IMR-90 (cell line): Measurements from ENCODE around the gene CCDC107. TPM values are rescaled to one million over a fixed set of nuclear protein-coding genes. Genes with fewer than 3 reads are reported as not detected.

Experiments used
- ATAC-seq: fragments of 200-7000 bp; cut with Tn5 transposase; 2 replicates; pipeline ENCODE4 v1.9.1; 2020; ENCODE audit warnings: low read depth, mild to moderate bottlenecking, moderate library complexity
- BruUV-seq: library from RNA; stranded (reverse); fragments of 400-500 nt; replicated peaks from 2 replicates; lab custom pipeline; 2021; lab: Mats Ljungman, UMichigan
- CTCF ChIA-PET: fragments of 300-600 bp; formaldehyde crosslinking; extraction: SDS; loops from one replicate; lab custom pipeline; 2021; ENCODE audit warnings: antibody characterized with exemption; lab: Yijun Ruan, JAX
- POLR2A ChIA-PET: fragments of 300-600 bp; sonication (Branson Sonifier 250); formaldehyde crosslinking; loops from one replicate; lab custom pipeline; 2022; ENCODE audit warnings: antibody characterized with exemption; ENCODE audit not compliant: unreplicated experiment; lab: Charles Lee
- DNase-seq: peaks from one replicate; pipeline ENCODE4 v3.0.0; 2013
- H2AFZ ChIP-seq: replicated peaks from 2 replicates; pipeline ENCODE3; 2013; ENCODE audit warnings: low read length, mild to moderate bottlenecking; ENCODE audit not compliant: poor library complexity
- H2AK5ac ChIP-seq: 2 replicates; pipeline ENCODE4 v1.6.1; 2013; ENCODE audit warnings: low read depth, low read length, inconsistent platforms
- H2AK9ac ChIP-seq: replicated peaks from 2 replicates; pipeline ENCODE3; 2013; ENCODE audit warnings: mild to moderate bottlenecking, low read depth, low read length, moderate library complexity; ENCODE audit not compliant: poor library complexity
- H2BK120ac ChIP-seq: 2 replicates; pipeline ENCODE4 v1.6.1; 2013; ENCODE audit warnings: low read depth, low read length, inconsistent platforms
- H2BK15ac ChIP-seq: 3 replicates; pipeline ENCODE4 v1.6.1; 2013; ENCODE audit warnings: low read depth, low read length, inconsistent platforms
- H2BK20ac ChIP-seq: 2 replicates; pipeline ENCODE4 v1.6.1; 2013; ENCODE audit warnings: low read depth, mild to moderate bottlenecking, inconsistent platforms, low read length, moderate library complexity
- H2BK5ac ChIP-seq: 2 replicates; pipeline ENCODE4 v1.6.1; 2013; ENCODE audit warnings: mild to moderate bottlenecking, low read depth, low read length, inconsistent platforms; ENCODE audit not compliant: poor library complexity, severe bottlenecking
- H3K14ac ChIP-seq: replicated peaks from 2 replicates; pipeline ENCODE4 v1.6.1; 2013; ENCODE audit warnings: low read depth, low read length, inconsistent platforms
- H3K18ac ChIP-seq: 2 replicates; pipeline ENCODE4 v1.6.1; 2013; ENCODE audit warnings: low read depth, low read length, control low read depth
- H3K23ac ChIP-seq: 2 replicates; pipeline ENCODE4 v1.6.1; 2013; ENCODE audit warnings: low read depth, low read length, inconsistent platforms
- H3K27ac ChIP-seq: 2 replicates; pipeline ENCODE4 v1.5.1; 2013; ENCODE audit warnings: mild to moderate bottlenecking, control low read depth, low read length; ENCODE audit not compliant: insufficient read depth
- H3K27me3 ChIP-seq: 2 replicates; pipeline ENCODE4 v1.6.1; 2013; ENCODE audit warnings: low read length; ENCODE audit not compliant: control insufficient read depth, insufficient read depth
- H3K36me3 ChIP-seq: 2 replicates; pipeline ENCODE4 v1.6.1; 2013; ENCODE audit warnings: low read length, mixed read lengths; ENCODE audit not compliant: control insufficient read depth, insufficient read depth
- H3K4ac ChIP-seq: 2 replicates; pipeline ENCODE4 v1.6.1; 2013; ENCODE audit warnings: low read depth, low read length, inconsistent platforms
- H3K4me1 ChIP-seq: 2 replicates; pipeline ENCODE4 v1.6.1; 2013; ENCODE audit warnings: low read length, mixed read lengths; ENCODE audit not compliant: control insufficient read depth, insufficient read depth
- H3K4me2 ChIP-seq: 2 replicates; pipeline ENCODE4 v1.6.1; 2013; ENCODE audit warnings: low read depth, mild to moderate bottlenecking, control low read depth, low read length, moderate library complexity
- H3K4me3 ChIP-seq: 2 replicates; pipeline ENCODE4 v1.5.1; 2013; ENCODE audit warnings: low read depth, mild to moderate bottlenecking, control low read depth, low read length, moderate library complexity; ENCODE audit not compliant: insufficient read depth
- H3K56ac ChIP-seq: 2 replicates; pipeline ENCODE4 v1.6.1; 2013; ENCODE audit warnings: low read length, inconsistent platforms; ENCODE audit not compliant: insufficient read depth; ENCODE audit errors: extremely low read depth
- H3K79me1 ChIP-seq, 2 experiments: 2 replicates each; pipeline ENCODE4 v1.6.1; 2013; ENCODE audit warnings: low read length in 2 of 2, inconsistent platforms in 1 of 2, low read depth in 1 of 2
- H3K9ac ChIP-seq: 2 replicates; pipeline ENCODE4 v1.6.1; 2013; ENCODE audit warnings: low read depth, low read length, control low read depth
- H3K9me1 ChIP-seq: 2 replicates; pipeline ENCODE4 v1.6.1; 2013; ENCODE audit warnings: low read length, inconsistent platforms; ENCODE audit not compliant: insufficient read depth
- H3K9me3 ChIP-seq: 2 replicates; pipeline ENCODE4 v1.6.1; 2013; ENCODE audit warnings: low read length; ENCODE audit not compliant: control insufficient read depth, insufficient read depth
- H4K20me1 ChIP-seq: 2 replicates; pipeline ENCODE4 v1.6.1; 2013; ENCODE audit warnings: low read length, inconsistent platforms; ENCODE audit not compliant: insufficient read depth
- H4K5ac ChIP-seq: 2 replicates; pipeline ENCODE4 v1.6.1; 2013; ENCODE audit warnings: mild to moderate bottlenecking, low read depth, low read length, control low read depth
- H4K8ac ChIP-seq, 2 experiments: 2 replicates each; pipeline ENCODE4 v1.6.1; 2013; ENCODE audit warnings: low read depth in 2 of 2, low read length in 2 of 2, control low read depth in 1 of 2, inconsistent platforms in 1 of 2
- H4K91ac ChIP-seq: 2 replicates; pipeline ENCODE4 v1.6.1; 2013; ENCODE audit warnings: low read depth, low read length, inconsistent platforms; ENCODE audit not compliant: insufficient read depth
- FOS ChIP-seq: fragments of 150-350 bp; IDR thresholded peaks from 2 replicates; pipeline ENCODE4 v1.6.1; 2016; ENCODE audit warnings: low read depth, low read length
- MAFK ChIP-seq: IDR thresholded peaks from 2 replicates; pipeline ENCODE4 v1.6.1; 2012; ENCODE audit warnings: low read depth, low read length, improper control_type of control experiment
- POLR2A ChIP-seq: IDR thresholded peaks from 2 replicates; pipeline ENCODE4 v1.6.1; 2012; ENCODE audit warnings: mild to moderate bottlenecking, low read depth, low read length
- SMC3 ChIP-seq: fragments of 150-350 bp; IDR thresholded peaks from 2 replicates; pipeline ENCODE4 v1.6.1; 2016; ENCODE audit warnings: low read depth, mild to moderate bottlenecking, antibody characterized with exemption, low read length, moderate library complexity
- WGBS, 2 experiments: methylation state at CpG; one replicate each; pipeline versions ENCODE4 v1.1.5 to v1.1.7; 2013; ENCODE audit warnings: missing lambda C conversion rate in 2 of 2; ENCODE audit not compliant: insufficient read length in 1 of 2; ENCODE audit errors: extremely low coverage in 2 of 2; 5-methylcytosine and 5-hydroxymethylcytosine counted together
- dilution Hi-C: fragments of 300-500 bp; cut with HindIII; formaldehyde crosslinking; loops from one replicate; pipeline ENCODE4 v1.14.3; 2018; ENCODE audit warnings: low sequenced_read_pairs; ENCODE audit not compliant: unreplicated experiment
- in situ Hi-C: fragments of 300-500 bp; cut with MboI; formaldehyde crosslinking; loops from 3 replicates; pipeline ENCODE4 v1.14.3; 2019; ENCODE audit warnings: low sequenced_read_pairs, inconsistent platforms, mixed read lengths
- intact Hi-C: fragments of 100-400 bp; cut with micrococcal nuclease; formaldehyde crosslinking; loops from 2 replicates; pipeline ENCODE4 v1.10.0; 2022
- polyA plus RNA-seq, 3 experiments: library from polyadenylated mRNA; depleted of rRNA; stranded (reverse); fragments of >200 nt; gene quantifications; 2 replicates each; pipeline ENCODE4 v1.2.3, GENCODE V29; 2012; ENCODE audit warnings: low replicate concordance in 1 of 3
- total RNA-seq: library from RNA; depleted of rRNA; stranded (reverse); fragments of >200 nt; gene quantifications from 2 replicates; pipeline ENCODE4 v1.2.3, GENCODE V29; 2012

CCDC107 gene
- total and polyA plus RNA-seq, 2 of the 4 experiments (the other 2 are of a cell fraction), result 6.8 to 21.1 TPM

GRCh38 chr9:35612843-35613242 is 45.2 kb upstream of the CCDC107 start:
- H3K14ac ChIP-seq, result no peak overlapping the region
- ChIA-PET CTCF (interaction anchor here (2.1 to 2.3 kb wide), 2 partner anchors 13 to 32 kb away, joined by 5 to 13 read pairs; no protein-coding TSS in a partner anchor), POLR2A (no interaction called here)
- no peaks in the 10 kb centered on the region for H3K9me1 ChIP-seq
- BruUV-seq, result no TSS peak
- H3K36me3 ChIP-seq, result peaks cover 22% of the 10 kb centered on the region
- WGBS, 2 experiments, result no CpG with 5 or more reads among the region's 2 CpGs
- no peak overlapping the region for H4K5ac ChIP-seq
- no peak overlapping the region for H2AFZ ChIP-seq
- no peaks in the 10 kb centered on the region; the same call in 1 of the 2 replicates for H3K9me3 ChIP-seq
- H3K27ac ChIP-seq, result no peak overlapping the region
- no peak overlapping the region for H2BK20ac ChIP-seq
- DNase-seq (no peak), ATAC-seq (no peak)
- no peak overlapping the region for H3K23ac ChIP-seq
- no peak overlapping the region for H3K18ac ChIP-seq
- intact Hi-C loops (no loop called here), in situ Hi-C loops (no loop called here), dilution Hi-C loops (no loop called here)
- H2BK5ac ChIP-seq, result no peak overlapping the region
- no peak overlapping the region for H2BK120ac ChIP-seq
- H3K4me3 ChIP-seq, result no peak overlapping the region
- no peaks in the 10 kb centered on the region for H4K20me1 ChIP-seq
- no peaks in the 10 kb centered on the region for H3K4me1 ChIP-seq
- H3K9ac ChIP-seq, result no peak overlapping the region
- no peak overlapping the region for H4K8ac ChIP-seq
- peaks cover 41% of the 10 kb centered on the region for H3K27me3 ChIP-seq
- no peak overlapping the region for H3K4ac ChIP-seq
- H3K4me2 ChIP-seq, result no peak overlapping the region
- H2BK15ac ChIP-seq, result no peak overlapping the region
- TF ChIP-seq FOS, result no peak
- no peak for TF ChIP-seq POLR2A
- TF ChIP-seq SMC3, result no peak
- TF ChIP-seq MAFK, result peak; percentile 54; the same call in 1 of the 2 replicates
- peaks cover 0 to 3% of the 10 kb centered on the region in 2 experiments; a peak in 1 of 4 replicates for H3K79me1 ChIP-seq
- no peak overlapping the region for H4K91ac ChIP-seq
- no peak overlapping the region for H2AK5ac ChIP-seq
- H3K56ac ChIP-seq, result no peak overlapping the region
- H2AK9ac ChIP-seq, result no peak overlapping the region
